G401.6 (cell line): ENCODE data around the gene SLC44A5.

Experiments used
- FAIRE-seq: peaks from 2 replicates; lab custom pipeline; 2012; peaks lifted over from hg19 to GRCh38; lab: Jason Lieb, UNC

The SLC44A5 gene

DNA sequence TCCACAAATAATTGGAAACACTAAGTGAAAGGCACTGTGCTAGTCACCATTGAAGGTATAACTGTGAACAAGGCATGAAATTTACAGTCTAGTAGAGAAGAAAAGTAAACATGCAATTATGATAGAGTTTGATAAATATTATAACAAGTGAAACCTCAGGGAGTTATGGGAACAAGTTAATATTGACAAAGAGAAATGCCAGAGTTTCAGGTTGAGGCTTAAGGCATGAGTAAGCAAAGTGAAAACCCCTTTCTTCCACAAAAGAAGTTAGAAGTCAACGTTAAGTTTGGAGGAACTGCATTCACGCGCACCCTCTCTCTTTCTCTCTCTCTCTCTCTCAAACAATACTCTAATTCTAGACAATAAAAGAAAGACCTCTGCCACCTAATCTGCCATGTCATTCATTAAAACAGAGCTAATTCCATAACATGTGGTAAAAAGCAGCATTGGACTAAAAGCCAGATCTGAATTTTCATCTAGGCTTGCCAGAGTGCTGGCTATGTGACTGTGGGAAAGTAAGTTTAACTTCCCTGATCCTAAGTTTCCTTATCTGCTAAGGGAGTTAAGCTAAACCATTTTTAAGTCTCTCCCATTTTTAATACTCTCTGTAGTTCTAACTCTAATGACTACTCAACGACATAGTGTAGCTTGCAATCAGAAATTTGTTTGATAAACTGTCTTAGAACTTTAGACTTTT lies 22.0 kb downstream of the SLC44A5 start:
- no peak for FAIRE-seq

GRCh38 chr1:75587692-75588091 lies 23.2 kb downstream of the SLC44A5 start:
- FAIRE-seq: no peak

GRCh38 chr1:75583282-75583681 lies 27.6 kb downstream of the SLC44A5 start:
- no peak for FAIRE-seq

DNA sequence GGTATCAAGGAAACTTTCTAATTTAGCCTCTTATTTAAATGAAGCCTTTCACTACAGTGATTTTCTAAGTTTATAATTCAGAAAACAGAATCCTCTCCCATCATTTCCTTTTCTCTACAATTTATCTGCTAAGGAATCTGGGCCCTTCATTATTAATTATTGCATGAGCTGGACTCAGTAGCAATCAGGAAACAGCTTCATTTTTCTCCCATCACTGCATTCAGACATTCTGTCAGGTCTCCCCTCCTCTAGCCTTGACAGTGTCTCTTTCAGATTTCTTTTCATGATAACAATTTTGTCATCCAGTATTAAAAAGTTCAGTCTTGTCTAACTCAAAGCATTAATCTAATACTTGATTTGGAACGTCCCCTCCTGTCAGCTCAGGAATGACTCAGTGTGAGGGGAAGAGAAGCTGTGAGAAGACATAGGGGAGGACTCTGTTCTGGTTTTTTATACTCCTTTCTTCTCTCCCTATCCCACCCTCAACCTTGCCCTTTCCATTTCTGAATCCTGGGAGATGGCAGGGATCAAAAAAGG lies 28.1 kb downstream of the SLC44A5 start:
- FAIRE-seq: no peak

GRCh38 chr1:75579046-75579445 lies 31.9 kb downstream of the SLC44A5 start:
- FAIRE-seq: no peak

- no peak for FAIRE-seq
Observed at GRCh38 chr1:75575837-75576236, 35.1 kb downstream of the SLC44A5 start.

GRCh38 chr1:75567191-75567590 lies 43.7 kb downstream of the SLC44A5 start:
- FAIRE-seq: no peak

DNA sequence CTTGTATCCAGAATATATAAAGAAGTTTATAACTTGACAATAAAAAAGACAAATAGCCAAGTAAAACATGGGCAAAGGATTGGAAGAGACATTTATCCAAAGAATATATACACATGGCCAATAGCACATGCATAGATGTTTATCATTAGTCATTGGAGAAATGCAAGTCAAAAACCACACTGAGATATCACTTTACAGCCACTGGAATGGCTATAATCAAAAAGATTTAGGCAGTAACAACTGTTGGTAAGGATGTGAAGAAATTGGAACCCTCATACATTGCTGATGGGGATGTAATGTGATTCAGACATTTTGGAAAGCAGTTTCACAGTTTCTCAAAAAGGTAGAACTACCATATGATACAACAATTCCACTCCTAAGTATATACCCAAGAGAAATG lies 51.1 kb downstream of the SLC44A5 start:
- FAIRE-seq: no peak

DNA sequence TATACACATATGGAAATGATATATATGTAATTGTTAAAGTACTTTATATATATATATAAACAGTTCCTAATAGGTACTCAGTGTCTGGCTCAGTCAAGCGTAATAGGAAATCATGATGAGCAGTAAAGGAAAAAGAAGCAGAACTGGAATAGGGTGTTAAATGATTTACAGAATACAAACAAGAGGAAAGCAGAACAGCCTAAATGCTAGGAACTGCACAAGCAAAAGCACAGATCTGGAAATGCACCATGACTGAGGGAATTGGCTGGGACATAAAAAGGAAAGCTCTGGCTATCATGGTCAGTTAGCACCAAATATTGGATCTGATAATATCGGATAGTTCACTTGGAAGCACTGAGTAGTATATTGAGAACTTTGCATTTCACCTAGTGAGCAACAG lies 51.8 kb downstream of the SLC44A5 start:
- FAIRE-seq: no peak

- FAIRE-seq: no peak
Observed at GRCh38 chr1:75554870-75555269, 56.0 kb downstream of the SLC44A5 start.

DNA sequence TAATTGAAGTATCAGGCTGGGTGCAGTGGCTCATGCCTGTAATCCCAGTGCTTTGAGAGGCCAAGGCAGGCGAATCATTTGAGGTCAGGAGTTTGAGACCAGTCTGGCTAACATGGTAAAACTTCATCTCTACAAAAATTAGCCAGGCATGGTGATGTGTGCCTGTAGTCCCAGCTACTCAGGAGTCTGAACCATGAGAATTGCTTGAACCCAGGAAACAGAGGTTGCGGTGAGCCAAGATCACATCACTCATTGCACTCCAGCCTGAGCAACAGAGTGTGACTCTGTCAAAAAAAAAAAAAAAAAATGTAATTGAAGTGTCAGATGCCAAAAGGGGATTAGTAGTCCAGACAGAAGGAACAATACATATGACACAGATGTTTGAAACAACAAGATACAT lies 56.7 kb downstream of the SLC44A5 start:
- FAIRE-seq: no peak

GRCh38 chr1:75550559-75550958 lies 60.4 kb downstream of the SLC44A5 start:
- FAIRE-seq: no peak

- no peak for FAIRE-seq
Observed at GRCh38 chr1:75548721-75549480, 62.0 kb downstream of the SLC44A5 start.

DNA sequence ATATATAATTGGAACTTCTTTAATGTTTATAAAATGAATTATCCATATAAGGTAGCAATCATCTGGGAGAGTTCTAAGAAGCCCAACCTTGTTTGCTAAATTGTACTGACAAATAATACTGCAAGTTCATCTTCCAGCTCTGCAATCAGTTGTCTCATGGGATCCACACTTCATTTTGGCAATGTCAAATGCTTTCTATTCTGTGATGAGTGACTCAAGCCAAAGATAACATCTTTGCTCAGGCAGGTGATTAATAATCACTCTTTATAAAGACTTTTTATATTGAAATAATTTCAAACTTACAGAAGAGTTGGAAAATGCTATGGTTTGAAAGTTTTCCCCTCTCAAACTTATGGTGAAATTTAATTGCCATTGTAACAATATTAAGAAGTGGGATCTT lies 67.2 kb downstream of the SLC44A5 start:
- no peak for FAIRE-seq

DNA sequence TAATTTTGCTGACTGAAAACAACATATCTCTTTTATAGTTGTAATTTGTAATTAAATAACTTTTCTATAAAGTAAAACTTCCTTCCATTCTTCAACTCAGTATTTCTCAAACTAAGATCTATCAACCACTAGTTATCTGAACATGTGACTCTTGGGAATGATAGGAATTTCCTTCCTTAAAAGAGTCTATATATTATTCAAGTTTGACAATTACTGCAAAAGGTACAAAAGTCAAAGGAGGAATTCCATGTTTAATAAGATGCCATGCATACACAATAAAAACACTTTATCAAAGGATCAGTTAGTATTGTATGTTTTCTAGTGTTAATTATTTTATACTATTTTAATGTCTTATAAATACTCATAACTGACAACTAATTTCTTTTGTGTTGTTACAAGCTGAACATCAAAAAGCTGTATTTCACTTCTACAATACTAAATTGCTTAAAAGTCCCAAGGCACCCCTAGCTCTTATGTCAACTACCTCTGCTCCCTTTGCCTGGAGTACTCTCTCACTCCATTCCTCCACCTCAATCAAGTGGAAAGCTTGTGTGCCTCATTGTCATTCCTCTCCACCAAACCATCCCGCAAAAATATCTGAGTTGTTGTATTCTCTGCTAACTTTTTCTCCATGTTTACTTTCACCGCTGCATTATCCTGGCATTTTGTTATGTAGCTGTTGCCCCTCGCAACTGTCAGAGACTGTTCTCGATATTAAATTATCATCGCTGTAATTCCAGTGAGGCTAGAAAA lies 67.9 kb downstream of the SLC44A5 start:
- FAIRE-seq: no peak

DNA sequence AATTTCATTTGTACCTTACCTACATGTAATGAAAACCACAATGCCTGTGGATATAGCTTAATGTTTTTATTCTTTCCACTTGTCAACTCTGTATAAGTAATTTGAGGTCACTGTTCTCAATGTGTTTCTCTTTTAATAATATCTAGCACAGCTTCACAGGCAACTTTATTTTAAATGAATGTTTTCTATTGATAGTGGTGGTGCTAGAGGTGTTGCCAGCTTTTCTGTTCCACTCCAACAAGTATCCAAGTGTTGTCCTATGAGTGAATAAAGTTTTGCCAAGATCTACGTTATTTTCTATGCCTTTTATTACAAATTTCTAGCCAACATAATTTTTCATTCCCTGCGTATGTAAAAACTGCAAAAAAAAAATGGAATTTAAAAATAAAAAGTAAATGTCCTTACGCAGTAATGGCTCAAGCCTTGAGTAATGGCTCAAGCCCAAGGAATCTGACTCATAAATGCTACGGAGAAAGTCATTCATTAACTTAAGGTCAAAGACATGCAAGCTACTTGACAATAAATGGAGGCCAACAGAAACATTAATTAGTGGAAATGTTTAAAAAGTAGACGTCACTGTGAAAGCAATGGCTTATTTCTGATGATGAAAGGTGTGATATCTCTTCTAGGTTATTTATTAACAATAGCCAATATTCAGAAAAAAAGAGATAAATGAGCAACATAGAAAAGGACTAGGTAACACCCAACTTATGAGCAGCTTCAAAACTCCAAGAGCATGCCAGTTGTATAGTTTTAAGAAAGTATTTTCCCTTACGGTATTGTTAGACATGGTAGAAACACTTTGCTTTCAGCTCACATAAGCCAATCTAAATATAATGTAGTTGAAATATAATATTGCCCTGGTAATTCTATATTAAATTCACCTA lies 71.4 kb downstream of the SLC44A5 start:
- no peak for FAIRE-seq

DNA sequence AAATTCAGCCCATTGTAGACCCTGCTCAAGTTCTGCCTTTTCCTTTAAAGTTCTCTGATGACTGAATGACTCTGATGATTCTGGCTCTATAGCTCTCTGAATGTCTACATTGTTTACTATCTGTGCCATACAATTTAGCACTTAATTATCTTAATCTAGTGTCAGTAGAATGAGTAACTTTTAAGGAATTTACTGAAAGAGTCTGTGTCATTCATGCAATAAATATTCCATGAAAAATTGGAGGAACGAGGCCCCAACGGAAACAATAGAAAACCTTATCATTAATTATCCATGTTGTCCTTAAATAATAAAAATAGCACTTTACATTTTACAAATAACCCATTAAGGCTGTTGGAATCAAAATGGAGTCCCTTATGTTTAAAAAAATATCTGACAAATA lies 77.8 kb downstream of the SLC44A5 start:
- no peak for FAIRE-seq

- FAIRE-seq: no peak
Observed at GRCh38 chr1:75531570-75531969, 79.3 kb downstream of the SLC44A5 start.

DNA sequence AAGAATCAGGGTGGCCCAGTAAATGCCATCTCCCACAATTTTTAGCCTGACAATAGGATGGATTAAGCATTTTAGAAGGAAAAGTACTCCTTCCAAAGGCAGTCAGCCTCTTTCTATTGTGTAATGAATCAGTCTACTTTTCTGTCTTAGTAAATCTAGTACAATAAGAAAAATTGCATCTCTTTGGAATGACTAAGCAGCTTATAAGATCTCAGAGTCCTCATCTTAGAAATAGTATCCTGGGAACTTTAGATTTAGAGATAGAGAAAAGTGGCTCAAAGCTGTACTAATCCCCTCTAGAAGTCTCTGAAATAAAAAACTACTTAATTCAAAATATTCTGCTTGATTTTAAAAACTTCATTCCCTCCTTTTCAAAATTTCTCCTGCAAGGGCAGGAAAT lies 81.4 kb downstream of the SLC44A5 start:
- no peak for FAIRE-seq

DNA sequence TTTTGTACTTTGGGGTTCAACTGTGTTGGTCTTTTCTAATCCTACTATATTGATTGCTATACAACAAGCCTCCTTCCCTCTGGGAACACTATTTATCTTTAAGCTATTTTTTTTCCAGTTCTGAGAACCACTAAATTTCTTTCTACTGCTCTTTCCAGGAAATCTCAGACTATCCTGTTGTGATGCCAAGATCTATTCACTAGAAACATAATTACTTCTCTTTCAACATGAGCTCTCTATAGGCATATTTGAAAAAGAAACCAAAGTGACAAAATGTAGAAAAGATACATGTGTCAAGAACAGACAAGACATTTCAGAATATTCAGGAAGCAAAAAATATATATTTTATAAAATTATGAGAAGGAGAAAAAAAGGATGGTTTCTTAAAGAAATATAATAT lies 82.9 kb downstream of the SLC44A5 start:
- FAIRE-seq: no peak

GRCh38 chr1:75522389-75522788 lies 88.5 kb downstream of the SLC44A5 start:
- FAIRE-seq: no peak

GRCh38 chr1:75521658-75522057 lies 89.3 kb downstream of the SLC44A5 start:
- no peak for FAIRE-seq
